ENCODE results near the gene RELB. TPM values are rescaled to one million over a fixed set of nuclear protein-coding genes. Genes with fewer than 3 reads are reported as not detected.

RELB gene
- total and polyA plus RNA-seq, 12 donors, result 2.0 to 39.1 (median 12.0) TPM

- no peaks in the 10 kb centered on the region for H3K9me3 ChIP-seq (replicated peaks in 1 of 3)
- no peaks in the 10 kb centered on the region for H3K27me3 ChIP-seq
- no peaks in the 10 kb centered on the region for H3K4me1 ChIP-seq (replicated peaks in 1 of 2)
- no peak overlapping the region for H3K4me3 ChIP-seq
- TF ChIP-seq CTCF (IDR thresholded peaks at IDR 0.05) (no peak), POLR2A (IDR thresholded peaks at IDR 0.05) (no peak)
- intact Hi-C loops (cut with DNase I), result no loop called here
- no peak for DNase-seq
- WGBS, 4 donors, result 83 to 88% (median 85%) methylated on average over 4 to 6 of the region's 6 CpGs
- H3K36me3 ChIP-seq (replicated peaks in 1 of 2), result peaks cover 0 to 62% of the 10 kb centered on the region in 2 donors
- H3K27ac ChIP-seq, result no peak overlapping the region
Measured at GRCh38 chr19:45070214-45070613, 69.0 kb downstream of the RELB start.

DNA sequence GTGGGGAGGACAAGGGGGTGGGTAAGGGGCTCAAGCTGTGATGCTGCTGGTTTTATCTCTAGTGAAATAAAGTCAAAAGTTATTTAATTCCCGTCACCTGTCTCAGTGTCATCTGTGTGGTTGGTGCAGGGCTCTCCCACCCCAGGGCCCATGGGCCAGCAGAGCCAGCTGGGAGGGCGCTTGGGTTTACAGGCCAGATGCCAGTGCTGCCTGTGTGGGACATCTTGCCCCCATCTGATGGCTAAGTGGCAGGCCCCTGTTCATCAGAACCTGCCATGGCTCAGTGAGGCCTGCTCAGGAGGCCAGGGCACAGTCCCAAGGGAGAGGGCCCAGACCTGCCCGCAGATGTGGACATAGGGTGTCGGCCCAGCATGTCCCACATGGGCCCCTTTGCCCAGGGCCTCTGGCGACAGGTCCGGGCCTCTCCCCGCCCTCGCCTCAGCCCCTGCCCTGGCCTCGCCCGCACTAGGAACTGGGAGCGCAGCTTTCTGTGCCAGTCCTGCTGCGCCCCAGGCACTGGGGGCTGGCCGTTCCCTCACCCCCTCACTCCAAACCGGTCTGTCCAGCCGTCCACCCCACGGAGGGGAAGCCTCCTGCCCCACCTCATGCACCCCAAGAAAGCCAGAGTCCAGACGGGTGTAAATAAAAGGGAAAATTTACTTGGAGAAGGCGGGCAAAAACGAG is 69.7 kb downstream of the RELB start:
- TF ChIP-seq POLR2A (IDR thresholded peaks at IDR 0.05), result no peak
- no peak for TF ChIP-seq CTCF (IDR thresholded peaks at IDR 0.05)
- Histone ChIP-seq H3K27ac (no peak overlapping the region), H3K27me3 (no peaks in the 10 kb centered on the region), H3K36me3 (replicated peaks in 1 of 2) (peaks cover 0 to 57% of the 10 kb centered on the region in 2 donors), H3K9me3 (replicated peaks in 1 of 3) (no peaks in the 10 kb centered on the region), H3K4me3 (no peak overlapping the region), H3K4me1 (replicated peaks in 1 of 2) (peaks cover 0 to 2% of the 10 kb centered on the region in 2 donors)
- intact Hi-C loops (cut with DNase I), result no loop called here
- DNase-seq, result no peak
- WGBS, 4 donors, result 87 to 92% (median 92%) methylated on average over 8 to 19 of the region's 19 CpGs

DNA sequence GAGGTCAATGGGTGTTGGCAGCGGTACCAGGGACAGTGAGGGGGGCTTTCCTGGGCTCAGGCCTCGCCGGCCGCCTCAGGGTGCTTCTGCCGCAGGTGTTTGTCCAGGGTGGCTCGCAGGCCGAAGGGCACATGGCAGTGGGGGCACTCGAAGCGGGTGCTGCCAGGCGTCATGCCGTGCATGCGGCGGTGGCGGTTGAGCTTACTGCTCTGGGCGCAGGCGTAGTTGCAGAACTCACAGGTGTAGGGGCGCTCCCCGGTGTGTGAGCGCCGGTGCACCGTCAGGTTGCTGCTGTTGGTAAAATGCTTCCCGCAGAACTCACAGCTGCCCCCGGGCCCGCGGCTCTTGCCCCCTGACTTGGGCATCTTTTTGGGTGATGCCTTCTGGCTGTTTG is 70.3 kb downstream of the RELB start:
- no peaks in the 10 kb centered on the region for H3K27me3 ChIP-seq
- no peak overlapping the region for H3K4me3 ChIP-seq
- H3K36me3 ChIP-seq (replicated peaks in 1 of 2), result peaks cover 0 to 54% of the 10 kb centered on the region in 2 donors
- H3K27ac ChIP-seq, result no peak overlapping the region
- 93 to 96% (median 95%) methylated on average over 18 to 25 of the region's 25 CpGs for WGBS, 4 donors
- H3K9me3 ChIP-seq (replicated peaks in 1 of 3), result no peaks in the 10 kb centered on the region
- intact Hi-C loops (cut with DNase I), result no loop called here
- DNase-seq, result no peak
- TF ChIP-seq POLR2A (IDR thresholded peaks at IDR 0.05) (no peak), CTCF (IDR thresholded peaks at IDR 0.05) (no peak)
- peaks cover 2 to 7% of the 10 kb centered on the region in 2 donors for H3K4me1 ChIP-seq (replicated peaks in 1 of 2)

DNA sequence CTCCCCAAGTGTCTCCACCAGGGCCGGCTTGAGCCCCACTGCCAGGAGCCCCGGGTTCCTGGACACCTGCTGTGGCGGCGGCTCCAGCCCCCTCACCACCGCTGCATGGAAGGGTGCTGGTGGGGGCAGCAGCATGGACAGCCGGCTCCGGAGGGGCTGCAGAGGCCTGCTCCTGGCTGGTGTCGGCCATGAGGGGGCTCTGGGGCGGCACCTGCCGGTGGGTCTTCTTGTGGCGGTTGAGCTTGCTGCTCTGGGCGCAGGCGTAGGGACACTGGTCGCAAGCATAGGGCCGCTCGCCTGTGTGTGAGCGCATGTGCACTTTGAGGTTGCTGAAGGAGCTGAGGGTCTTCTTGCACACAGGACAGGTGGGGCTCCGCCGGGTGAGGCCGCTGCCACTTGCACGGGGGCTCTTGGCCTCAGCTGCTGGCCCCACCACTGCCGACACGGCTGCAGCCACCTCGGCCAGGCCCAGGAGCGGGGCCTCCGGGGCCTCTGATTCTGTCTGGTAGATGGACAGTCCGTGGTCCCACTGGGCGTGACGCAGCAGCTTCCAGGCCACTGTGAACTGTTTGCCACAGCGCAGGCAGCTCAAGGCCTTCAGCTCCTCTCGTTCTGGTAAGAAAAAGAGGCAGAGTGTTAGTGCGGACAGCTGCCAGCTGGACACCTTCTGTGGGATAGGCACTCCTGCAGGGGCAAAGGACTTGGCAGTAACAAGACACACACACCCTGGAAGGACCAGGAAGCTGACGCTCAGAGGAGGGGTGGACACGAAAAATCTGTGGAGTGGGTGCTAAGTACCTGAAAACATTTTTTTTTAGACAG is 70.9 kb downstream of the RELB start:
- no peak for DNase-seq
- peaks cover 5 to 12% of the 10 kb centered on the region in 2 donors for H3K4me1 ChIP-seq (replicated peaks in 1 of 2)
- no peaks in the 10 kb centered on the region for H3K9me3 ChIP-seq (replicated peaks in 1 of 3)
- peaks cover 0 to 47% of the 10 kb centered on the region in 2 donors for H3K36me3 ChIP-seq (replicated peaks in 1 of 2)
- WGBS, 4 donors, result 85 to 89% (median 86%) methylated on average over 13 to 34 of the region's 34 CpGs
- intact Hi-C loops (cut with DNase I), result no loop called here
- H3K27ac ChIP-seq, result no peak overlapping the region
- no peak overlapping the region for H3K4me3 ChIP-seq
- TF ChIP-seq CTCF (IDR thresholded peaks at IDR 0.05) (no peak), POLR2A (IDR thresholded peaks at IDR 0.05) (no peak)
- H3K27me3 ChIP-seq, result no peaks in the 10 kb centered on the region

All from adrenal gland (tissue), 12 donors.